ENCODE data around the gene SLC13A1. TPM values are rescaled to one million over a fixed set of nuclear protein-coding genes. Genes with fewer than 3 reads are reported as not detected.

SLC13A1 gene
- total and polyA plus RNA-seq, 2 experiments from 2014 or later: not detected

DNA sequence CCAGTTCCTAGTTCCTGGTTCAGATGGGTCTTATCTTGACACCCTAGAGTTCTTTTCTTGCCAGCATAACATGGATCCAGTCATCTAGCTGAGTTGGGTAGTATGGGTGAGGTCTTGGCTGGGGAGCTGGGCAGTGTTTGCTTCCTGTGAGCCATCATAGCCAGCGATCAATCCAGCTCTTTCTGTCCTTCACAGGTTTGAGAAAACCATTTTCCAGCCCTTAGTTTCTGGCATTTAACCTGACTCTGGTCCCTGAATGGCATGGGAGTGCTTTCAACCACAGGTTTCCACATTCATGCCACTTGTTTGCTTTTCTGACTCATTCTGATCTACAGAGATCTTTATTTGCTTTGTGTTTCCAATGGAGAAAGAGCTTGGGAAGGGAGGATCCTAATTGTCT lies 8.6 kb downstream of the SLC13A1 start:
- Histone ChIP-seq H2AFZ (no peak overlapping the region), H4K20me1 (replicated peaks; ENCODE audit: insufficient read depth) (no peaks in the 10 kb centered on the region), H3K27ac (ENCODE audit: low read depth) (no peak overlapping the region), H3K36me3 (ENCODE audit: insufficient read depth) (no peaks in the 10 kb centered on the region), H3K4me3 (no peak overlapping the region), H3F3A (replicated peaks; ENCODE audit: low read depth) (no peaks in the 10 kb centered on the region), H3K9me2 (ENCODE audit: insufficient read depth) (no peaks in the 10 kb centered on the region), H3K79me2 (replicated peaks; ENCODE audit: insufficient read depth) (no peaks in the 10 kb centered on the region), H3K27me3 (ENCODE audit: insufficient read depth) (no peaks in the 10 kb centered on the region), H3K4me1 (ENCODE audit: insufficient read depth) (no peaks in the 10 kb centered on the region), H3K4me2 (no peak overlapping the region)
- Mint-ChIP-seq H3K27ac (no peak overlapping the region), H3K27me3 (ENCODE audit: insufficient read depth, low read depth, poor library complexity) (no peaks in the 10 kb centered on the region), H3K36me3 (ENCODE audit: low read depth) (no peaks in the 10 kb centered on the region; the same call in 2 of the 3 replicates), H3K4me3 (no peak overlapping the region), H3K4me1 (no peaks in the 10 kb centered on the region), H3K9me3 (peaks cover 6% of the 10 kb centered on the region; the same call in 2 of the 3 replicates)
- DNase-seq (ENCODE audit: low spot score) (no peak), ATAC-seq (no peak)
- TF ChIP-seq ZNF331 (CRISPR knock-in tag; IDR thresholded peaks at IDR 0.05; ENCODE audit: low read depth) (no peak), JUNB (IDR thresholded peaks at IDR 0.05; ENCODE audit: unreplicated experiment) (no peak)
- TF ChIP-seq, protein P1, sequence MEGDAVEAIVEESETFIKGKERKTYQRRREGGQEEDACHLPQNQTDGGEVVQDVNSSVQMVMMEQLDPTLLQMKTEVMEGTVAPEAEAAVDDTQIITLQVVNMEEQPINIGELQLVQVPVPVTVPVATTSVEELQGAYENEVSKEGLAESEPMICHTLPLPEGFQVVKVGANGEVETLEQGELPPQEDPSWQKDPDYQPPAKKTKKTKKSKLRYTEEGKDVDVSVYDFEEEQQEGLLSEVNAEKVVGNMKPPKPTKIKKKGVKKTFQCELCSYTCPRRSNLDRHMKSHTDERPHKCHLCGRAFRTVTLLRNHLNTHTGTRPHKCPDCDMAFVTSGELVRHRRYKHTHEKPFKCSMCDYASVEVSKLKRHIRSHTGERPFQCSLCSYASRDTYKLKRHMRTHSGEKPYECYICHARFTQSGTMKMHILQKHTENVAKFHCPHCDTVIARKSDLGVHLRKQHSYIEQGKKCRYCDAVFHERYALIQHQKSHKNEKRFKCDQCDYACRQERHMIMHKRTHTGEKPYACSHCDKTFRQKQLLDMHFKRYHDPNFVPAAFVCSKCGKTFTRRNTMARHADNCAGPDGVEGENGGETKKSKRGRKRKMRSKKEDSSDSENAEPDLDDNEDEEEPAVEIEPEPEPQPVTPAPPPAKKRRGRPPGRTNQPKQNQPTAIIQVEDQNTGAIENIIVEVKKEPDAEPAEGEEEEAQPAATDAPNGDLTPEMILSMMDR (conservative IDR thresholded peaks at IDR 0.05; ENCODE audit: low read depth in 2 of 2): no peak

DNA sequence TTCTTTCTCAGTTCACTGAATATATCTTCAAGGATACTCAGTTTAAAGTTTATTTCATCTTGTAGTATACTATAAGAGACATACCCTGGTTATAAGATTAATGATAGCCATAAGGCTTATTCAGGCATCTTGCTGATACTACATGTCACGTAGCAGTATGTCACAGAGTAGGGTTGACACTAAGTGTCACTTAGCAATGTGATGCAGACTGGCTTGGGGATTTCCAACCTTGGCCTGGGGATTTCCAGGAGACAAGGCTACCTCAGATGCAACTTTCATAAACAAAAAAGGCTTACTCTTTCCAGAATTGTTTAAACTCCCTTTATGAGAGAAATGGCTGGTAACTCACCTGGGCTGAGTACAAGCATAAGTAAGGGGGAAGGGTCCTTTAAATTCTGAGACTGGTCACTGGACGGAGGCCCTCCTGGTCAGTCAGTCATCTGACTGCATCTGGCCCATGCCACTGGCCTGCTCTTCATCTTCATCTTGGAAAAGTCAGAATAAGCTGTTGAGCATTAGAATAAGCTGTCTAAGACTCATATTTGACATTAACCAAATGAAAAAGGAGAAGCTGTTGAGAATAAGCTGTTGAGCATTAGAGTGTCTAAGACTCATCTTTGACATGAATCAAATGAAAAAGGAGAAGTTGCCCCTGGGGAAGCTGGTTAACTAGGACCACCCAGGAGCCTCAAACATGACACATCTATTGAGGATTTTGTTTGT lies 9.5 kb downstream of the SLC13A1 start:
- Mint-ChIP-seq H3K4me3 (no peak overlapping the region), H3K9me3 (peaks cover 12% of the 10 kb centered on the region), H3K27ac (no peak overlapping the region), H3K27me3 (ENCODE audit: insufficient read depth, low read depth, poor library complexity) (no peaks in the 10 kb centered on the region), H3K4me1 (no peaks in the 10 kb centered on the region), H3K36me3 (ENCODE audit: low read depth) (peaks cover 5% of the 10 kb centered on the region; the same call in 2 of the 3 replicates)
- ATAC-seq (no peak), DNase-seq (ENCODE audit: low spot score) (no peak)
- H3K4me3 ChIP-seq: no peak overlapping the region
- H3K9me2 ChIP-seq (ENCODE audit: insufficient read depth): no peaks in the 10 kb centered on the region
- no peaks in the 10 kb centered on the region for H3F3A ChIP-seq (replicated peaks; ENCODE audit: low read depth)
- H2AFZ ChIP-seq: no peak overlapping the region
- no peak overlapping the region for H3K4me2 ChIP-seq
- H4K20me1 ChIP-seq (replicated peaks; ENCODE audit: insufficient read depth): no peaks in the 10 kb centered on the region
- no peak overlapping the region for H3K27ac ChIP-seq (ENCODE audit: low read depth)
- no peaks in the 10 kb centered on the region for H3K4me1 ChIP-seq (ENCODE audit: insufficient read depth)
- H3K79me2 ChIP-seq (replicated peaks; ENCODE audit: insufficient read depth): no peaks in the 10 kb centered on the region
- H3K27me3 ChIP-seq (ENCODE audit: insufficient read depth): no peaks in the 10 kb centered on the region
- H3K36me3 ChIP-seq (ENCODE audit: insufficient read depth): no peaks in the 10 kb centered on the region
- TF ChIP-seq ZNF331 (CRISPR knock-in tag; IDR thresholded peaks at IDR 0.05; ENCODE audit: low read depth) (no peak), EZH2 (IDR thresholded peaks at IDR 0.05; ENCODE audit: low read depth, unreplicated experiment) (no peak), NANOG (IDR thresholded peaks at IDR 0.05; ENCODE audit: borderline replicate concordance) (no peak), STAT1 (IDR thresholded peaks at IDR 0.05; ENCODE audit: unreplicated experiment) (no peak), POLR2AphosphoS5 (IDR thresholded peaks at IDR 0.05; ENCODE audit: low read depth) (no peak)
- TF ChIP-seq, protein P2, sequence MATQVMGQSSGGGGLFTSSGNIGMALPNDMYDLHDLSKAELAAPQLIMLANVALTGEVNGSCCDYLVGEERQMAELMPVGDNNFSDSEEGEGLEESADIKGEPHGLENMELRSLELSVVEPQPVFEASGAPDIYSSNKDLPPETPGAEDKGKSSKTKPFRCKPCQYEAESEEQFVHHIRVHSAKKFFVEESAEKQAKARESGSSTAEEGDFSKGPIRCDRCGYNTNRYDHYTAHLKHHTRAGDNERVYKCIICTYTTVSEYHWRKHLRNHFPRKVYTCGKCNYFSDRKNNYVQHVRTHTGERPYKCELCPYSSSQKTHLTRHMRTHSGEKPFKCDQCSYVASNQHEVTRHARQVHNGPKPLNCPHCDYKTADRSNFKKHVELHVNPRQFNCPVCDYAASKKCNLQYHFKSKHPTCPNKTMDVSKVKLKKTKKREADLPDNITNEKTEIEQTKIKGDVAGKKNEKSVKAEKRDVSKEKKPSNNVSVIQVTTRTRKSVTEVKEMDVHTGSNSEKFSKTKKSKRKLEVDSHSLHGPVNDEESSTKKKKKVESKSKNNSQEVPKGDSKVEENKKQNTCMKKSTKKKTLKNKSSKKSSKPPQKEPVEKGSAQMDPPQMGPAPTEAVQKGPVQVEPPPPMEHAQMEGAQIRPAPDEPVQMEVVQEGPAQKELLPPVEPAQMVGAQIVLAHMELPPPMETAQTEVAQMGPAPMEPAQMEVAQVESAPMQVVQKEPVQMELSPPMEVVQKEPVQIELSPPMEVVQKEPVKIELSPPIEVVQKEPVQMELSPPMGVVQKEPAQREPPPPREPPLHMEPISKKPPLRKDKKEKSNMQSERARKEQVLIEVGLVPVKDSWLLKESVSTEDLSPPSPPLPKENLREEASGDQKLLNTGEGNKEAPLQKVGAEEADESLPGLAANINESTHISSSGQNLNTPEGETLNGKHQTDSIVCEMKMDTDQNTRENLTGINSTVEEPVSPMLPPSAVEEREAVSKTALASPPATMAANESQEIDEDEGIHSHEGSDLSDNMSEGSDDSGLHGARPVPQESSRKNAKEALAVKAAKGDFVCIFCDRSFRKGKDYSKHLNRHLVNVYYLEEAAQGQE (IDR thresholded peaks at IDR 0.05; ENCODE audit: unreplicated experiment): no peak
- TF ChIP-seq, protein P3, sequence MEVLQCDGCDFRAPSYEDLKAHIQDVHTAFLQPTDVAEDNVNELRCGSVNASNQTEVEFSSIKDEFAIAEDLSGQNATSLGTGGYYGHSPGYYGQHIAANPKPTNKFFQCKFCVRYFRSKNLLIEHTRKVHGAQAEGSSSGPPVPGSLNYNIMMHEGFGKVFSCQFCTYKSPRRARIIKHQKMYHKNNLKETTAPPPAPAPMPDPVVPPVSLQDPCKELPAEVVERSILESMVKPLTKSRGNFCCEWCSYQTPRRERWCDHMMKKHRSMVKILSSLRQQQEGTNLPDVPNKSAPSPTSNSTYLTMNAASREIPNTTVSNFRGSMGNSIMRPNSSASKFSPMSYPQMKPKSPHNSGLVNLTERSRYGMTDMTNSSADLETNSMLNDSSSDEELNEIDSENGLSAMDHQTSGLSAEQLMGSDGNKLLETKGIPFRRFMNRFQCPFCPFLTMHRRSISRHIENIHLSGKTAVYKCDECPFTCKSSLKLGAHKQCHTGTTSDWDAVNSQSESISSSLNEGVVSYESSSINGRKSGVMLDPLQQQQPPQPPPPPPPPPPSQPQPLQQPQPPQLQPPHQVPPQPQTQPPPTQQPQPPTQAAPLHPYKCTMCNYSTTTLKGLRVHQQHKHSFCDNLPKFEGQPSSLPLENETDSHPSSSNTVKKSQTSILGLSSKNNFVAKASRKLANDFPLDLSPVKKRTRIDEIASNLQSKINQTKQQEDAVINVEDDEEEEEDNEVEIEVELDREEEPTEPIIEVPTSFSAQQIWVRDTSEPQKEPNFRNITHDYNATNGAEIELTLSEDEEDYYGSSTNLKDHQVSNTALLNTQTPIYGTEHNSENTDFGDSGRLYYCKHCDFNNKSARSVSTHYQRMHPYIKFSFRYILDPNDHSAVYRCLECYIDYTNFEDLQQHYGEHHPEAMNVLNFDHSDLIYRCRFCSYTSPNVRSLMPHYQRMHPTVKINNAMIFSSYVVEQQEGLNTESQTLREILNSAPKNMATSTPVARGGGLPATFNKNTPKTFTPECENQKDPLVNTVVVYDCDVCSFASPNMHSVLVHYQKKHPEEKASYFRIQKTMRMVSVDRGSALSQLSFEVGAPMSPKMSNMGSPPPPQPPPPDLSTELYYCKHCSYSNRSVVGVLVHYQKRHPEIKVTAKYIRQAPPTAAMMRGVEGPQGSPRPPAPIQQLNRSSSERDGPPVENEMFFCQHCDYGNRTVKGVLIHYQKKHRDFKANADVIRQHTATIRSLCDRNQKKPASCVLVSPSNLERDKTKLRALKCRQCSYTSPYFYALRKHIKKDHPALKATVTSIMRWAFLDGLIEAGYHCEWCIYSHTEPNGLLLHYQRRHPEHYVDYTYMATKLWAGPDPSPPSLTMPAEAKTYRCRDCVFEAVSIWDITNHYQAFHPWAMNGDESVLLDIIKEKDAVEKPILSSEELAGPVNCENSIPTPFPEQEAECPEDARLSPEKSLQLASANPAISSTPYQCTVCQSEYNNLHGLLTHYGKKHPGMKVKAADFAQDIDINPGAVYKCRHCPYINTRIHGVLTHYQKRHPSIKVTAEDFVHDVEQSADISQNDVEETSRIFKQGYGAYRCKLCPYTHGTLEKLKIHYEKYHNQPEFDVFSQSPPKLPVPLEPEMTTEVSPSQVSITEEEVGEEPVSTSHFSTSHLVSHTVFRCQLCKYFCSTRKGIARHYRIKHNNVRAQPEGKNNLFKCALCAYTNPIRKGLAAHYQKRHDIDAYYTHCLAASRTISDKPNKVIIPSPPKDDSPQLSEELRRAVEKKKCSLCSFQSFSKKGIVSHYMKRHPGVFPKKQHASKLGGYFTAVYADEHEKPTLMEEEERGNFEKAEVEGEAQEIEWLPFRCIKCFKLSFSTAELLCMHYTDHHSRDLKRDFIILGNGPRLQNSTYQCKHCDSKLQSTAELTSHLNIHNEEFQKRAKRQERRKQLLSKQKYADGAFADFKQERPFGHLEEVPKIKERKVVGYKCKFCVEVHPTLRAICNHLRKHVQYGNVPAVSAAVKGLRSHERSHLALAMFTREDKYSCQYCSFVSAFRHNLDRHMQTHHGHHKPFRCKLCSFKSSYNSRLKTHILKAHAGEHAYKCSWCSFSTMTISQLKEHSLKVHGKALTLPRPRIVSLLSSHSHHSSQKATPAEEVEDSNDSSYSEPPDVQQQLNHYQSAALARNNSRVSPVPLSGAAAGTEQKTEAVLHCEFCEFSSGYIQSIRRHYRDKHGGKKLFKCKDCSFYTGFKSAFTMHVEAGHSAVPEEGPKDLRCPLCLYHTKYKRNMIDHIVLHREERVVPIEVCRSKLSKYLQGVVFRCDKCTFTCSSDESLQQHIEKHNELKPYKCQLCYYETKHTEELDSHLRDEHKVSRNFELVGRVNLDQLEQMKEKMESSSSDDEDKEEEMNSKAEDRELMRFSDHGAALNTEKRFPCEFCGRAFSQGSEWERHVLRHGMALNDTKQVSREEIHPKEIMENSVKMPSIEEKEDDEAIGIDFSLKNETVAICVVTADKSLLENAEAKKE (CRISPR knock-in tag; IDR thresholded peaks at IDR 0.05): no peak

Data from GM23338 (cell line).